ENCODE results near the gene OR1L8.

The OR1L8 gene

DNA sequence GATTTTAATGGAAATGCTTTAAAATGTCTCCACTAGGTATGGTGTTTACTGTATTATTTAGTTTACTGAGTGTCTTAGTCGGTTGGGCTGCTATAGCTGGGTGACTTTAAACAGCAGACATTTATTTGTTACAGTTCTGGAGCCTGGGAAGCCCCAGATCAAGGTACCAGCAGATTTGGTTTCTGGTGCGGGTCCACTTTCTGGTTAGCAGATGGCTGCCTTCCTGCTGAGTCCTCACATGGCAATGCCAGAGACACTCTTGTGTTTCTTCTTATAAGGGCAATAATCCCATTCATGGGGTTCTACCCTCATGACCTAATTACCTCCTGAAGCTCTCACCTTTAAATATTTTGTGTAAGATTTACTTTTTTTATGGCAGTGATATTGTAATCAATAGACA is 65.0 kb downstream of the OR1L8 start:
- DNase-seq, result no peak
